Spleen (tissue), 11 donors: ENCODE results near the gene C2orf15. TPM values are rescaled to one million over a fixed set of nuclear protein-coding genes. Genes with fewer than 3 reads are reported as not detected.

Experiments used
- DNase-seq: peaks from one replicate; pipeline ENCODE4 v3.0.0-alpha.2; 2020
- H3K27ac ChIP-seq, 8 donors: fragments of 200-600 bp; sonication (generic) in 7 of 8; 1 replicate in 4 of 8; 2 replicates in 4 of 8; pipeline versions ENCODE4 v1.5.0 to v1.8.0; 2016 to 2021; ENCODE audit warnings: inconsistent platforms in 4 of 8, mild to moderate bottlenecking in 4 of 8, moderate library complexity in 1 of 8
- H3K27me3 ChIP-seq, 7 donors: fragments of 200-600 bp; sonication (generic) in 6 of 7; replicated peaks in 1 of 7; 1 replicate in 4 of 7; 2 replicates in 3 of 7; pipeline versions ENCODE4 v1.5.0 to v1.8.0; 2016 to 2021; ENCODE audit warnings: inconsistent platforms in 3 of 7, mild to moderate bottlenecking in 1 of 7
- H3K36me3 ChIP-seq, 6 donors: fragments of 200-600 bp; sonication (generic) in 5 of 6; 1 replicate in 4 of 6; 2 replicates in 2 of 6; pipeline versions ENCODE4 v1.5.0 to v1.8.0; 2016 to 2021; ENCODE audit warnings: inconsistent platforms in 2 of 6
- H3K4me1 ChIP-seq, 6 donors: fragments of 200-600 bp; sonication (generic) in 5 of 6; 1 replicate in 3 of 6; 2 replicates in 3 of 6; pipeline versions ENCODE4 v1.5.0 to v1.8.0; 2016 to 2021; ENCODE audit warnings: inconsistent platforms in 3 of 6
- H3K4me3 ChIP-seq, 8 donors: fragments of 200-600 bp; sonication (generic) in 7 of 8; 1 replicate in 4 of 8; 2 replicates in 4 of 8; pipeline versions ENCODE4 v1.5.0 to v1.8.0; 2016 to 2021; ENCODE audit warnings: inconsistent platforms in 4 of 8, mild to moderate bottlenecking in 4 of 8, moderate library complexity in 2 of 8
- H3K9me3 ChIP-seq, 8 donors: fragments of 200-600 bp; sonication (generic) in 7 of 8; 1 replicate in 4 of 8; 2 replicates in 4 of 8; pipeline versions ENCODE4 v1.5.0 to v1.8.0; 2016 to 2021; ENCODE audit warnings: inconsistent platforms in 4 of 8
- POLR2A ChIP-seq, 3 donors: fragments of 450-650 bp; IDR thresholded peaks; one replicate each; pipeline ENCODE4 v1.5.1; 2017; ENCODE audit warnings: antibody characterized with exemption in 3 of 3, mild to moderate bottlenecking in 1 of 3
- POLR2AphosphoS5 ChIP-seq, 3 donors: sonication (generic); formaldehyde crosslinking; IDR thresholded peaks; one replicate each; pipeline ENCODE4 v1.5.1; 2017; ENCODE audit warnings: antibody characterized with exemption in 3 of 3
- WGBS, 5 donors: extraction: QIAGEN DNeasy Blood & Tissue Kit in 3 of 5; methylation state at CpG; one replicate each; pipeline versions ENCODE4 v1.1.5 to v1.1.7; 2013 to 2018; 5-methylcytosine and 5-hydroxymethylcytosine counted together
- intact Hi-C: fragments of 100-400 bp; cut with DNase I; formaldehyde crosslinking; loops from one replicate; pipeline ENCODE4 v1.15.0; 2023; ENCODE audit warnings: low total_unique reads
- polyA plus RNA-seq, 3 donors: library from polyadenylated mRNA; stranded (reverse); fragments of 200-250 nt; gene quantifications; one replicate each; pipeline ENCODE4 v1.2.1, GENCODE V29; 2013
- total RNA-seq, 7 donors: library from RNA; depleted of rRNA in 3 of 7; stranded (reverse); fragments of >200 nt in 3 of 7; fragmentation: NEBNext Ultra II Directional in 4 of 7; extraction: Animal tissue kit (Norgen Biotek cat#: 25700) in 4 of 7; gene quantifications; one replicate each; pipeline versions ENCODE4 v1.1.0 to v1.2.1, GENCODE V29; 2016 to 2021
- TF ChIP-seq, protein P1 (sequence below), 11 experiments: fragments of 200-600 bp in 7 of 11; fragments of 450-650 bp in 4 of 11; sonication (generic) in 4 of 11; IDR thresholded peaks in 8 of 11; conservative IDR thresholded peaks in 3 of 11; 1 replicate in 7 of 11; 2 replicates in 4 of 11; pipeline versions ENCODE4 v1.4.0 to v1.8.0; 2016 to 2021; ENCODE audit warnings: antibody characterized with exemption in 11 of 11, inconsistent platforms in 4 of 11, mild to moderate bottlenecking in 1 of 11
- donor health status: healthy with polysubstance abuse.
- donor health status: DM: no; HTN: no; CAD: no; lungs with moderate emphysema.
- donor health status: DM: no; HTN: no; CAD: no.
- donor health status: Bipolar disorder and iron deficiency.
- donor health status: healthy.
- donor health status: DM: no; HTN: no; CAD: no.
- donor health status: DM: yes; HTN: yes; CAD: no.

C2orf15 gene
- total and polyA plus RNA-seq, 10 donors = 0.52 to 2.4 (median 1.4) TPM

DNA sequence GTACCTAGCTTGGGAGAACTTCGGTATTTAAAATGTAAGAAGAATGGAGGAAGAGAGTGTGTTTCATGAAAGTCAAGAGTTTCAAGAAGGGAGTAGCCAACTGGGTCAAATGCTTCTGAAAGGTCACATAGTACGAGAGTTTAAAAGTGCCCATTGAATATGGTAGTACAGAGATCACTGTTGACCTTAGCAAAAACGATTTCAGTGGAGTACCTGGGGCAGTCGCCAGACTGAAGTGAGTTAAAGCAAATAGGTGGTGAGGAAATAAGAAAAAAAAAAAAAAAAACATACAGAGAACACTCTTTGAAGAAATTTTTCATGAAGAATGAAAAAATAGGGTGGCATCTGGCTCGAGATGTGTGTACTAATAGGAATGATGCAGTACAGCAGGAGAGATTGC is 24.7 kb downstream of the C2orf15 start:
- intact Hi-C loops = no loop called here
- H3K36me3 ChIP-seq = peaks cover 2 to 99% (median 54%) of the 10 kb centered on the region in 6 donors
- no peaks in the 10 kb centered on the region for H3K9me3 ChIP-seq

DNA sequence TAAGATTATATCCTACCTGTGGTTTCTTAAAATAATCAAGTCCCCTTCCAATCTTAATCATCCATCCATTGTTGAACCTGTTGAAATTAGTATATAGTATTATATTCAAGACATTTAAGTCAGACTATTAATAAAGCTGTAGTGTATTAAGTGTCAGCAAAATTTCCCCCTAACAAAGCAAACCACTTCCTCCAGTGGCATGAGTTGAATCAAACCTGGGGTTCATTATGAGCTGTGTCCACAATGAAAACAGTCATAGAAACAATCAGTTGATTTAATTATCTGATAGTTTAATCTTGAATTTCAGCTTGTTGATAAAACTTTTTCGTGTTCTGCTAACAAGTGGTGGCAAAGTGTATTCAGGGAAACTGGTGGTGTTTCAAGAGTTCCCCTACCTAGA is 28.0 kb downstream of the C2orf15 start:
- Histone ChIP-seq H3K9me3 (no peaks in the 10 kb centered on the region), H3K36me3 (peaks cover 0 to 95% (median 72%) of the 10 kb centered on the region in 6 donors), H3K27ac (no peak overlapping the region), H3K4me1 (peaks cover 0 to 9% (median 0%) of the 10 kb centered on the region in 6 donors), H3K27me3 (no peaks in the 10 kb centered on the region), H3K4me3 (no peak overlapping the region)
- WGBS, 5 donors = 37 to 80% (median 70%) methylated on average over 1 of the region's 1 CpG
- TF ChIP-seq, protein P1, sequence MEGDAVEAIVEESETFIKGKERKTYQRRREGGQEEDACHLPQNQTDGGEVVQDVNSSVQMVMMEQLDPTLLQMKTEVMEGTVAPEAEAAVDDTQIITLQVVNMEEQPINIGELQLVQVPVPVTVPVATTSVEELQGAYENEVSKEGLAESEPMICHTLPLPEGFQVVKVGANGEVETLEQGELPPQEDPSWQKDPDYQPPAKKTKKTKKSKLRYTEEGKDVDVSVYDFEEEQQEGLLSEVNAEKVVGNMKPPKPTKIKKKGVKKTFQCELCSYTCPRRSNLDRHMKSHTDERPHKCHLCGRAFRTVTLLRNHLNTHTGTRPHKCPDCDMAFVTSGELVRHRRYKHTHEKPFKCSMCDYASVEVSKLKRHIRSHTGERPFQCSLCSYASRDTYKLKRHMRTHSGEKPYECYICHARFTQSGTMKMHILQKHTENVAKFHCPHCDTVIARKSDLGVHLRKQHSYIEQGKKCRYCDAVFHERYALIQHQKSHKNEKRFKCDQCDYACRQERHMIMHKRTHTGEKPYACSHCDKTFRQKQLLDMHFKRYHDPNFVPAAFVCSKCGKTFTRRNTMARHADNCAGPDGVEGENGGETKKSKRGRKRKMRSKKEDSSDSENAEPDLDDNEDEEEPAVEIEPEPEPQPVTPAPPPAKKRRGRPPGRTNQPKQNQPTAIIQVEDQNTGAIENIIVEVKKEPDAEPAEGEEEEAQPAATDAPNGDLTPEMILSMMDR (IDR thresholded peaks at IDR 0.05 in 8 of 11, conservative IDR thresholded peaks at IDR 0.05 in 3 of 11) = no peak
- no peak for TF ChIP-seq POLR2AphosphoS5 (IDR thresholded peaks at IDR 0.05)
- TF ChIP-seq POLR2A (IDR thresholded peaks at IDR 0.05) = no peak
- intact Hi-C loops = no loop called here
- no peak for DNase-seq

More for the DNA sequence above, 24.7 kb downstream of the C2orf15 start:
- Histone ChIP-seq H3K4me3 (no peak overlapping the region), H3K4me1 (peaks cover 0 to 3% (median 0%) of the 10 kb centered on the region in 6 donors), H3K27ac (no peak overlapping the region), H3K27me3 (no peaks in the 10 kb centered on the region)
- WGBS, 5 donors = 73 to 88% (median 81%) methylated on average over 5 of the region's 5 CpGs
- no peak for DNase-seq
- TF ChIP-seq POLR2AphosphoS5 (IDR thresholded peaks at IDR 0.05) (no peak), POLR2A (IDR thresholded peaks at IDR 0.05) (no peak)
- TF ChIP-seq, protein P1 (IDR thresholded peaks at IDR 0.05 in 8 of 11, conservative IDR thresholded peaks at IDR 0.05 in 3 of 11) = no peak

DNA sequence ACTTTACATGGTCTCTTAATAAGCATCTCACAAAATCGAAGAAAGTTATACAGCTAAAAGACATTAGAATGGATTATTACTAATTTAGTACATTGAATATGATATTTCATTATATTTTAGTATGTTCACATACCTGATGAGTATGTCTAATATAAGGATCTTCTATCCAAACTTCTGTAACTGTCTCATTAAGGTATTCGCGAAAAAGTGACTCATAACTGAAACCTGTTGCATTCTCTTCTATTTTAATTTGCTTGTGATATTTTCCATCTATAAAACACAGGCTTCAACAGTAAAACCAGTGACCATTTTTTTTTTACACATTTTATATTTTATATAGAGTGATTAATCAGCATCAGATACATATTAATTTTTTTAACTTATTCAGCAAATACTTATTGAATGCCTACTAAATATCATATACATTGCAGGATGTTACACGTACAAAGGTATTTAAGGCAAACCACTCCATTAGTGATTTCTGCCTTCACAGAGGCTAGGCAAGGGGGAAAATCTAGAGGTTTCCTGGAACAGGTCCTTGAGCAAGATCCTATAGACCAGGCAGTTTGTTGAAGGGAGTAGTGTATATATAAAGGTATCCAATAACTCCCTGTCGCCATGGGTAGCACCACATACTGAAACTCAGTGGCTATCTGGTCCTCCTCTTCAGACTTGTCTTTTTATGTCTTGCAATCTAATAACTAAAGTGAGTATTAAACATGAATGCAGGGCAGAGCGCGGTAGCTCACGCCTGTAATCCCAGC is 30.1 kb downstream of the C2orf15 start:
- intact Hi-C loops = no loop called here
- WGBS, 5 donors = 94 to 98% (median 96%) methylated on average over 8 of the region's 8 CpGs
- Histone ChIP-seq H3K4me3 (no peak overlapping the region), H3K4me1 (peaks cover 0 to 26% (median 0%) of the 10 kb centered on the region in 6 donors), H3K9me3 (no peaks in the 10 kb centered on the region), H3K27ac (no peak overlapping the region), H3K36me3 (peaks cover 0 to 77% (median 66%) of the 10 kb centered on the region in 6 donors), H3K27me3 (no peaks in the 10 kb centered on the region)
- no peak for TF ChIP-seq POLR2A (IDR thresholded peaks at IDR 0.05)
- TF ChIP-seq, protein P1 (IDR thresholded peaks at IDR 0.05 in 8 of 11, conservative IDR thresholded peaks at IDR 0.05 in 3 of 11) = no peak
- no peak for TF ChIP-seq POLR2AphosphoS5 (IDR thresholded peaks at IDR 0.05)
- no peak for DNase-seq
